ENCODE measurements around the gene CLPSL1.

The CLPSL1 gene

GRCh38 chr6:35788423-35788982 lies 7.7 kb downstream of the CLPSL1 start:
- CTCF ChIA-PET, result interaction anchor here (1.6 to 4.3 kb wide), 3 partner anchors 9 to 266 kb away, joined by 3 to 27 read pairs (median 5); partner anchors contain the start of gene CLPS
- TF ChIP-seq, protein P1, sequence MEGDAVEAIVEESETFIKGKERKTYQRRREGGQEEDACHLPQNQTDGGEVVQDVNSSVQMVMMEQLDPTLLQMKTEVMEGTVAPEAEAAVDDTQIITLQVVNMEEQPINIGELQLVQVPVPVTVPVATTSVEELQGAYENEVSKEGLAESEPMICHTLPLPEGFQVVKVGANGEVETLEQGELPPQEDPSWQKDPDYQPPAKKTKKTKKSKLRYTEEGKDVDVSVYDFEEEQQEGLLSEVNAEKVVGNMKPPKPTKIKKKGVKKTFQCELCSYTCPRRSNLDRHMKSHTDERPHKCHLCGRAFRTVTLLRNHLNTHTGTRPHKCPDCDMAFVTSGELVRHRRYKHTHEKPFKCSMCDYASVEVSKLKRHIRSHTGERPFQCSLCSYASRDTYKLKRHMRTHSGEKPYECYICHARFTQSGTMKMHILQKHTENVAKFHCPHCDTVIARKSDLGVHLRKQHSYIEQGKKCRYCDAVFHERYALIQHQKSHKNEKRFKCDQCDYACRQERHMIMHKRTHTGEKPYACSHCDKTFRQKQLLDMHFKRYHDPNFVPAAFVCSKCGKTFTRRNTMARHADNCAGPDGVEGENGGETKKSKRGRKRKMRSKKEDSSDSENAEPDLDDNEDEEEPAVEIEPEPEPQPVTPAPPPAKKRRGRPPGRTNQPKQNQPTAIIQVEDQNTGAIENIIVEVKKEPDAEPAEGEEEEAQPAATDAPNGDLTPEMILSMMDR (IDR thresholded peaks at IDR 0.05; ENCODE audit: control extremely low read depth, extremely low read depth, low read depth, missing control alignments), result no peak
- POLR2A ChIA-PET, result interaction anchor here (0.6 kb wide), 1 partner anchor 818 kb away, joined by 5 read pairs; no protein-coding TSS in a partner anchor
- no peak for DNase-seq (ENCODE audit: extremely low spot score)

DNA sequence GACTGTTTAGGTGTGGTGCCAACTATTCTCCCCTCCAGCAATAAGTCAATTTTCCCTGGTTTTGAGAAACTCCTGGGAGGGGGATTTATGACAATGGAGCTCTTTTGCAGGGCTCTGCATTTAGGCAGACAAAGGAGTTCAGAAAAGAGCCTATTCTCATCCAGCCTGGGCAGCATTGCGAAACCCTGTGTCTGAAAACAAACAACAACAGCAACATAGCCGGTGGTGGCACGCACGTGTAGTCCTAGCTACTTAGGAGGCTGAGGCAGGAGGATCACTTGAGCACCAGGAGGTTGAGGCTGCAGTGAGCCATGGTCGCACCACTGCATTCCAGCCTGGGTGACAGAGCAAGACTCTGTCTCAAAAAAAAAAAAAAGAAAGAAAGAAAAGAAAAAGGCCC lies 9.9 kb downstream of the CLPSL1 start:
- CTCF ChIA-PET, result no interaction called here
- DNase-seq (ENCODE audit: extremely low spot score), result no peak
- POLR2A ChIA-PET, result no interaction called here
- TF ChIP-seq, protein P1 (IDR thresholded peaks at IDR 0.05; ENCODE audit: control extremely low read depth, extremely low read depth, low read depth, missing control alignments), result no peak

DNA sequence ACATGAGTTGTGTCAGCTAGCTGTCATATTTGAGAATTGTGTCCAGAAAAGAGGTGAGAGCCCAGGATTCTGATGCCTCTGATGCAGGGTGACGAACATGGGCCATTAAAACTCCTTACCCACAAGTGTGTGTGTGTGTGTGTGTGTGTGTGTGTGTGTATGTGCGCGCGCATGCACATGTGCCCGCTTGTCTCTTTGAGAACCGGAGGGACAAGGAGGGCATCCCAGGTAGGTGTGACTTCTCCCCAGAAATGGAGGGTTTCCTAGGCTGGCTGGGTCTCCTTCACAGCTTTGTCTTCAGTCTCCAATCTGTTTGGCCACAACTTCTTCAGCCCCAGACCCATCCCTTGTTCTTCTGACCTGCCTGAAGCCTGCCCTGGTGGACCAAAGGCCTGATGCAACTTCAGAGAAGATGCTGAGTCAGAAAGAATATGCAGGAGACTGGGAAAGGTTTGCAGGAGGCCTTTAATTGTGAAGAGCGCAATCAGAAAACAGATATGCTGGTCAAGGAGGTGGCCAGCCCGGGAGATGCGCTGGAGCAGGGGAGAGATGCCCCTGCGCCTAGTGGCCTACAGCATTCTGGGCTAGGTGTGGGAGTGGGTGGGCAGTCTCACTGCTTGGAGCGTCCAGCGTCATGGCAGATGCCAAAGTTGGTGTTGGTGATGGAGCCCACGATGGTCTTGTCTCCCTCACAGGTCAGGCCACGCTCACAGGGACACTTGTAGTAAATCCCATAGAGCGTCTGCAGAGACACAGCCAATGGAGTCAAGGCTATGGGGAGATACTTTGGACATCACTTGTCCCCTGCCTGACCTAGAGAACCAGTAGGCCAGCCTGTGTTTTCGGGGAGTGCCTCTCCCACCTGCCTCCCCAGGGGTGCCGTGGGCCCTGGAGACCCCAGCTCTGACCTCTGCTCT lies 14.0 kb downstream of the CLPSL1 start:
- no peak for DNase-seq (ENCODE audit: extremely low spot score)
- CTCF ChIA-PET, result interaction anchor here (1.1 kb wide), 1 partner anchor 9 kb away, joined by 3 read pairs; no protein-coding TSS in a partner anchor
- POLR2A ChIA-PET, result no interaction called here
- TF ChIP-seq, protein P1 (IDR thresholded peaks at IDR 0.05; ENCODE audit: control extremely low read depth, extremely low read depth, low read depth, missing control alignments), result no peak

- CTCF ChIA-PET, result interaction anchor here (3.6 kb wide), 1 partner anchor 8 kb away, joined by 27 read pairs; no protein-coding TSS in a partner anchor
- DNase-seq (ENCODE audit: extremely low spot score), result no peak
- TF ChIP-seq, protein P1 (IDR thresholded peaks at IDR 0.05; ENCODE audit: control extremely low read depth, extremely low read depth, low read depth, missing control alignments), result no peak
- POLR2A ChIA-PET, result no interaction called here
Measured at GRCh38 chr6:35795453-35796071, 14.7 kb downstream of the CLPSL1 start.

DNA sequence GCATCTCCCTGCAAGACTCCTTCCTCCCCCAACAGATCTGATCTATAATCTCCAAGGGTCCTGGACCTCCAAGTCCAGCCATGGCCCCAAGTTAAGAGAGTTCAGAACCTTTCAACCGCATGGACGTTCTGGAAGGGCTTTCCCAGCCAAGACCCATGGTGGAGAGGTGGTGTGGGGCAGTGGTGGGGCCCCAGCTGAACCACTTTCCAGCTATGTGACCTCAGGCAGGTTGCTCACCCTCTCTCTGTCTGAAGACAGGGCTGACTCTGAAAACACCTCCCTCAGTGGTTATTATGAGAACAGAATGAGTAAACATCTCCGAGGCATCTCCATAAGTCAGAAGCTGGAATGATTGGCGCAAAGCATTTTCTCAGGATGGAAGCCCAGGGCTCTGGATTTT lies 15.4 kb downstream of the CLPSL1 start:
- POLR2A ChIA-PET, result no interaction called here
- TF ChIP-seq, protein P1 (IDR thresholded peaks at IDR 0.05; ENCODE audit: control extremely low read depth, extremely low read depth, low read depth, missing control alignments), result no peak
- CTCF ChIA-PET, result interaction anchor here (1.1 to 3.6 kb wide), 2 partner anchors 8 to 281 kb away, joined by 3 to 27 read pairs; no protein-coding TSS in a partner anchor
- no peak for DNase-seq (ENCODE audit: extremely low spot score)

DNA sequence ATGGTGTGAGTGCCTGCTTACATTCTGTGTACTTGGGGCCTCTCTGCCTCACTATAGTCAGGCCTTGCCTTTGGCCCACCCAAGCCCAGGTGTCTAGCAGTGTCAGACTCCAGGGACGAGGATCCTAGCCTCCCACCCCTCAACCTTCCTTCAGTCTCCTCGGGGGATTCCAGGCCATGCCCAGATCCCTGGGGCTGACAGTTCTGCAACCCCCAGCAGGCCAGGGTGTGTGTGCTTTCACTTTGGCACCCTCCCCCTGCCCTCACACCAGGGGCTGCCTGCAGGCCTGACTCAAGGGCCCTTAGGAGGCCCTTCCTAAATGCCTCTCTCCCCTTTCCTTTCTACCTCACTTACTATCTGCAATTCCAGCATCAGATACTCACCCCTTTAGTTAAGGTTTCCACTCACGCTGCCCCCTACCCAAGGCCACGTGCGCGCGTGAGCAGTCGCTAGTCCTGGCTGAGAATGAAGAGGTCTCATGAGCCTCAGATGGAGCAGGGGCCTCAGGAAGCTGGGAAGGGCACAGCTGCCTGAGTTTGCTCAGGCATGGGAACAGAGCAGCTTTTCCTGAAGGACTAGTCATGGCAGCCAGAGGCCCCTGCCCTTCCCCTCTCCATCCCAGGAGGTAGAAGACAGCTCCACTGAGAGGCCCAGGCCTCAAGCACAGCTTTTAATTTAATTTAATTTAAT lies 17.2 kb downstream of the CLPSL1 start:
- ChIA-PET CTCF (interaction anchor here (1.1 to 3.6 kb wide), 4 partner anchors 9 to 155 kb away, joined by 3 to 27 read pairs (median 4); partner anchors contain the start of gene ARMC12), POLR2A (no interaction called here)
- DNase-seq (ENCODE audit: extremely low spot score), result no peak
- TF ChIP-seq, protein P1 (IDR thresholded peaks at IDR 0.05; ENCODE audit: control extremely low read depth, extremely low read depth, low read depth, missing control alignments), result no peak
